ENCODE measurements around the gene WNT11. TPM values are rescaled to one million over a fixed set of nuclear protein-coding genes. Genes with fewer than 3 reads are reported as not detected.

WNT11 gene
- total and polyA plus RNA-seq, 2 of the 13 experiments (the other 11 are each of a cell fraction or from before 2014, with no cell fraction given) = 0.34 to 0.66 TPM

DNA sequence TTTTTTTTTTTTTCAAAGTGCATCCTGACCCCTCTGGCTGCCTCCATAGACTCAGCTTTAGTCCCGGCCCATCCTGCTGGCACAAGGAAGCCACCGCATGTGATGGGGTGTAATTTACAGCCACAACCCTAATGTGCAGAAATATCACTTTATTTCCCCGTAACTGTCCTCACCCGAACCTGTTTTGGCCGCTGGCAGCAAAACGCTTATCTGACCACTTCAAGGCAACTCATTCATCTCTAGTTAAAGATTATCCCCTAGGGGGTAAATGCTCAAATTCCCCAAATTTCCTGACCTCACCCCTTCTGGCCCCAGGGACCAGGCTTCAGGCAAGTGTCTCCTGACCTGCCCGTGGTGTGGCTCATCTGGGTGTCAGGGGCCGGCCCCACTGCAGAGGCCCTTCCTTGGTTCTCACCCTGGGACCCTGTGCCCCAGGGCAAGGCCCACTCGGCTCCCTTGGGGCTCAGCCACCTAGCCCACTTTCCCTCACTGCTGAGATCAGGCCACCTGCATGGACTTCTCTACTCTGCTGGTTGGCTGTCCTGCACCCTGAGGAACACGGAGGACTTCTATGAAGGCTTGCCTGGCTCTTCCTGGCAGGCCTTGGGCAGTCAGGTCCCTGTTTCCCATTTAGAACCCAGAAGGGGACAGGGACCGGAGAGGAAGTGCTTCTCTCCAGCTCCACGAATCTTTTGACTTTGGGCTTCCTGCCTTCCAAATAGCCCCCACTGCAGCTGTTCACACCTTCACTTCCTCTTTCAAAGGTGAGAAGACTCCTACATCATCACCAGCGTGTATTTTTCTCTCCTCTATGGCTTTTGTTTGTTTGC is 53.3 kb downstream of the WNT11 start (continued):
- TF ChIP-seq ZBTB7B (CRISPR knock-in tag; IDR thresholded peaks at IDR 0.05) (no peak), RXRB (CRISPR knock-in tag; IDR thresholded peaks at IDR 0.05; ENCODE audit: borderline replicate concordance) (0 out of 2 replicates have a peak, but pooled peaks have one; percentile 2), SNAI1 (CRISPR knock-in tag; IDR thresholded peaks at IDR 0.05; ENCODE audit: borderline replicate concordance) (no peak), ZFP82 (CRISPR knock-in tag; IDR thresholded peaks at IDR 0.05; ENCODE audit: borderline replicate concordance) (no peak), HDAC1 (CRISPR knock-in tag; IDR thresholded peaks at IDR 0.05) (0 out of 2 replicates have a peak, but pooled peaks have one; percentile 25), ZNF564 (CRISPR knock-in tag; IDR thresholded peaks at IDR 0.05) (0 out of 2 replicates have a peak, but pooled peaks have one; percentile 2), ZNF30 (CRISPR knock-in tag; IDR thresholded peaks at IDR 0.05) (no peak), MAX (IDR thresholded peaks at IDR 0.05) (no peak), THAP8 (CRISPR knock-in tag; IDR thresholded peaks at IDR 0.05; ENCODE audit: borderline replicate concordance) (no peak), EP300 (IDR thresholded peaks at IDR 0.05; ENCODE audit: low read depth in 2 of 2, low read length in 2 of 2) (no peak), EP300 (CRISPR knock-in tag; IDR thresholded peaks at IDR 0.05; ENCODE audit: borderline replicate concordance) (no peak), CBX5 (CRISPR knock-in tag; IDR thresholded peaks at IDR 0.05; ENCODE audit: borderline replicate concordance) (no peak), RFX1 (IDR thresholded peaks at IDR 0.05) (no peak), FOXK1 (CRISPR knock-in tag; IDR thresholded peaks at IDR 0.05; ENCODE audit: borderline replicate concordance, low read depth) (0 out of 2 replicates have a peak, but pooled peaks have one; percentile 7), SP4 (CRISPR knock-in tag; IDR thresholded peaks at IDR 0.05) (no peak), TCF7 (IDR thresholded peaks at IDR 0.05; ENCODE audit: low read depth) (0 out of 2 replicates have a peak, but pooled peaks have one; percentile 12), HNF4A (CRISPR knock-in tag; IDR thresholded peaks at IDR 0.05) (peak; percentile 32), ZNF331 (CRISPR knock-in tag; IDR thresholded peaks at IDR 0.05) (no peak), ZNF546 (CRISPR knock-in tag; conservative IDR thresholded peaks at IDR 0.05) (no peak), RBM22 (optimal IDR thresholded peaks at IDR 0.05; ENCODE audit: low read length) (no peak), ZNF383 (CRISPR knock-in tag; IDR thresholded peaks at IDR 0.05; ENCODE audit: borderline replicate concordance) (0 out of 2 replicates have a peak, but pooled peaks have one; percentile 65), RFXANK (CRISPR knock-in tag; IDR thresholded peaks at IDR 0.05) (no peak), MBNL3 (CRISPR knock-in tag; conservative IDR thresholded peaks at IDR 0.05) (no peak), SYNCRIP (IDR thresholded peaks at IDR 0.05; ENCODE audit: insufficient read depth, low read depth, low read length) (no peak), ZSCAN29 (CRISPR knock-in tag; conservative IDR thresholded peaks at IDR 0.05) (0 out of 2 replicates have a peak, but pooled peaks have one; percentile 69)
- TF ChIP-seq, protein P1, sequence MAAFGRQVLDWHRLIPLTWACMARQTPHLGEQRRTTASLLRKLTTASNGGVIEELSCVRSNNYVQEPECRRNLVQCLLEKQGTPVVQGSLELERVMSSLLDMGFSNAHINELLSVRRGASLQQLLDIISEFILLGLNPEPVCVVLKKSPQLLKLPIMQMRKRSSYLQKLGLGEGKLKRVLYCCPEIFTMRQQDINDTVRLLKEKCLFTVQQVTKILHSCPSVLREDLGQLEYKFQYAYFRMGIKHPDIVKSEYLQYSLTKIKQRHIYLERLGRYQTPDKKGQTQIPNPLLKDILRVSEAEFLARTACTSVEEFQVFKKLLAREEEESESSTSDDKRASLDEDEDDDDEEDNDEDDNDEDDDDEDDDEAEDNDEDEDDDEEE (CRISPR knock-in tag; IDR thresholded peaks at IDR 0.05) = no peak
- TF ChIP-seq, protein P2, sequence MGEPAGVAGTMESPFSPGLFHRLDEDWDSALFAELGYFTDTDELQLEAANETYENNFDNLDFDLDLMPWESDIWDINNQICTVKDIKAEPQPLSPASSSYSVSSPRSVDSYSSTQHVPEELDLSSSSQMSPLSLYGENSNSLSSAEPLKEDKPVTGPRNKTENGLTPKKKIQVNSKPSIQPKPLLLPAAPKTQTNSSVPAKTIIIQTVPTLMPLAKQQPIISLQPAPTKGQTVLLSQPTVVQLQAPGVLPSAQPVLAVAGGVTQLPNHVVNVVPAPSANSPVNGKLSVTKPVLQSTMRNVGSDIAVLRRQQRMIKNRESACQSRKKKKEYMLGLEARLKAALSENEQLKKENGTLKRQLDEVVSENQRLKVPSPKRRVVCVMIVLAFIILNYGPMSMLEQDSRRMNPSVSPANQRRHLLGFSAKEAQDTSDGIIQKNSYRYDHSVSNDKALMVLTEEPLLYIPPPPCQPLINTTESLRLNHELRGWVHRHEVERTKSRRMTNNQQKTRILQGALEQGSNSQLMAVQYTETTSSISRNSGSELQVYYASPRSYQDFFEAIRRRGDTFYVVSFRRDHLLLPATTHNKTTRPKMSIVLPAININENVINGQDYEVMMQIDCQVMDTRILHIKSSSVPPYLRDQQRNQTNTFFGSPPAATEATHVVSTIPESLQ (CRISPR knock-in tag; conservative IDR thresholded peaks at IDR 0.05) = no peak
